OCI-LY1 (cell line): ENCODE results near the gene KRT24.

Experiments used
- H2AFZ ChIP-seq: fragments of 200-600 bp; sonication (generic), shearing (Covaris generic); 2 replicates; pipeline ENCODE4 v1.6.0; 2014; ENCODE audit warnings: antibody characterized with exemption, mild to moderate bottlenecking, low read length
- H3F3A ChIP-seq: fragments of 200-600 bp; sonication (generic), shearing (Covaris generic); 2 replicates; pipeline ENCODE4 v1.6.0; 2014; ENCODE audit warnings: mild to moderate bottlenecking, antibody characterized with exemption, low read length, moderate library complexity; ENCODE audit not compliant: insufficient read depth
- H3K27ac ChIP-seq: fragments of 200-600 bp; sonication (generic); 2 replicates; pipeline ENCODE4 v1.5.1; 2014; ENCODE audit warnings: low read length, mixed run types, mild to moderate bottlenecking, low read depth; ENCODE audit not compliant: poor library complexity, severe bottlenecking
- H3K27me3 ChIP-seq: fragments of 200-600 bp; sonication (generic); 2 replicates; pipeline ENCODE4 v1.6.0; 2014; ENCODE audit warnings: antibody characterized with exemption, mild to moderate bottlenecking, low read length, moderate library complexity; ENCODE audit not compliant: insufficient read depth
- H3K36me3 ChIP-seq: fragments of 200-600 bp; sonication (generic); 2 replicates; pipeline ENCODE4 v1.6.1; 2014; ENCODE audit warnings: mild to moderate bottlenecking, antibody characterized with exemption, low read length, moderate library complexity, mixed read lengths; ENCODE audit not compliant: insufficient read depth
- H3K4me1 ChIP-seq: fragments of 200-600 bp; sonication (generic); 2 replicates; pipeline ENCODE4 v1.5.1; 2014; ENCODE audit warnings: mild to moderate bottlenecking, low read length, moderate library complexity; ENCODE audit not compliant: insufficient read depth, severe bottlenecking
- H3K4me2 ChIP-seq: fragments of 200-600 bp; sonication (generic), shearing (Covaris generic); 2 replicates; pipeline ENCODE4 v1.6.1; 2014; ENCODE audit warnings: low read length
- H3K4me3 ChIP-seq: fragments of 200-600 bp; sonication (generic); 2 replicates; pipeline ENCODE4 v1.5.1; 2014; ENCODE audit warnings: low read length, low read depth, mild to moderate bottlenecking, mixed read lengths; ENCODE audit not compliant: poor library complexity, severe bottlenecking
- H3K79me2 ChIP-seq: fragments of 200-600 bp; shearing (Covaris generic); 2 replicates; pipeline ENCODE4 v1.6.1; 2016; ENCODE audit warnings: mixed run types, low read length, mixed read lengths; ENCODE audit not compliant: insufficient read depth
- H3K9ac ChIP-seq: fragments of 200-600 bp; sonication (generic), shearing (Covaris generic); 2 replicates; pipeline ENCODE4 v1.6.1; 2014; ENCODE audit warnings: mild to moderate bottlenecking, low read length, mixed read lengths
- H3K9me2 ChIP-seq: fragments of 200-600 bp; sonication (generic), shearing (Covaris generic); 2 replicates; pipeline ENCODE4 v1.6.1; 2014; ENCODE audit warnings: low read depth, mild to moderate bottlenecking, low read length, mixed read lengths
- H3K9me3 ChIP-seq: fragments of 200-600 bp; shearing (Covaris generic); 2 replicates; pipeline ENCODE4 v1.6.1; 2014; ENCODE audit warnings: low read length, mixed read lengths
- H4K20me1 ChIP-seq: fragments of 200-600 bp; sonication (generic), shearing (Covaris generic); 2 replicates; pipeline ENCODE4 v1.6.0; 2016; ENCODE audit warnings: mild to moderate bottlenecking, low read length; ENCODE audit not compliant: insufficient read depth
- EZH2 ChIP-seq: fragments of 200-600 bp; sonication (generic), shearing (Covaris generic); IDR thresholded peaks from 2 replicates; pipeline ENCODE4 v1.8.0; 2017; ENCODE audit warnings: borderline replicate concordance, mixed run types, mild to moderate bottlenecking, antibody characterized with exemption, low read length, moderate library complexity, mixed read lengths
- TF ChIP-seq, protein P1 (sequence below): fragments of 200-600 bp; sonication (generic), shearing (Covaris generic); IDR thresholded peaks from 2 replicates; pipeline ENCODE4 v1.5.1; 2017; ENCODE audit warnings: mild to moderate bottlenecking, antibody characterized with exemption, low read length, moderate library complexity, mixed read lengths

KRT24 gene

DNA sequence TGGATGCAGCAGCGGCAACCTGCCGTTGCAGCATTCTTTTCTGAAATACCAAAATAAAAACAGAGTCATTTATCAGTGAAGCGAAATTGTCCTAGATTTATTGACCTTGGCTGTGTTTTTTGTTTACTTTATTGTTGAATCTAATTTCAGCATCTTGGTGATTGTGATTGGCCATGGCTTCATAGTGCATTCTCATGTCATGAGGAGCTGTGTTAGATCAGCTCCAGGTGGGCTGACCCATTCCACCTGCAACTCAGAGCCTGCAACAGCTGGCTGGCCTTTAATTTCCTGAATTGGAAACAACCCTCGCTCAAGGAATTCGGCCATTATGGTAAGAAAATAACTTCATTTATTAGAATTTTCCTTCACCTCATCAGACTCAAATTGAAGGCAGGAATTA, 16.4 kb downstream of the KRT24 start:
- Histone ChIP-seq H3K4me3 (no peak overlapping the region), H3K4me1 (no peaks in the 10 kb centered on the region), H3K79me2 (no peaks in the 10 kb centered on the region), H3K36me3 (no peaks in the 10 kb centered on the region), H3K4me2 (no peak overlapping the region), H3K9me3 (no peaks in the 10 kb centered on the region), H3F3A (no peaks in the 10 kb centered on the region), H3K27ac (no peak overlapping the region), H4K20me1 (no peaks in the 10 kb centered on the region), H3K9ac (no peak overlapping the region), H2AFZ (no peak overlapping the region), H3K9me2 (no peaks in the 10 kb centered on the region), H3K27me3 (no peaks in the 10 kb centered on the region)
- TF ChIP-seq, protein P1, sequence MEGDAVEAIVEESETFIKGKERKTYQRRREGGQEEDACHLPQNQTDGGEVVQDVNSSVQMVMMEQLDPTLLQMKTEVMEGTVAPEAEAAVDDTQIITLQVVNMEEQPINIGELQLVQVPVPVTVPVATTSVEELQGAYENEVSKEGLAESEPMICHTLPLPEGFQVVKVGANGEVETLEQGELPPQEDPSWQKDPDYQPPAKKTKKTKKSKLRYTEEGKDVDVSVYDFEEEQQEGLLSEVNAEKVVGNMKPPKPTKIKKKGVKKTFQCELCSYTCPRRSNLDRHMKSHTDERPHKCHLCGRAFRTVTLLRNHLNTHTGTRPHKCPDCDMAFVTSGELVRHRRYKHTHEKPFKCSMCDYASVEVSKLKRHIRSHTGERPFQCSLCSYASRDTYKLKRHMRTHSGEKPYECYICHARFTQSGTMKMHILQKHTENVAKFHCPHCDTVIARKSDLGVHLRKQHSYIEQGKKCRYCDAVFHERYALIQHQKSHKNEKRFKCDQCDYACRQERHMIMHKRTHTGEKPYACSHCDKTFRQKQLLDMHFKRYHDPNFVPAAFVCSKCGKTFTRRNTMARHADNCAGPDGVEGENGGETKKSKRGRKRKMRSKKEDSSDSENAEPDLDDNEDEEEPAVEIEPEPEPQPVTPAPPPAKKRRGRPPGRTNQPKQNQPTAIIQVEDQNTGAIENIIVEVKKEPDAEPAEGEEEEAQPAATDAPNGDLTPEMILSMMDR = no peak
- TF ChIP-seq EZH2 = no peak

DNA sequence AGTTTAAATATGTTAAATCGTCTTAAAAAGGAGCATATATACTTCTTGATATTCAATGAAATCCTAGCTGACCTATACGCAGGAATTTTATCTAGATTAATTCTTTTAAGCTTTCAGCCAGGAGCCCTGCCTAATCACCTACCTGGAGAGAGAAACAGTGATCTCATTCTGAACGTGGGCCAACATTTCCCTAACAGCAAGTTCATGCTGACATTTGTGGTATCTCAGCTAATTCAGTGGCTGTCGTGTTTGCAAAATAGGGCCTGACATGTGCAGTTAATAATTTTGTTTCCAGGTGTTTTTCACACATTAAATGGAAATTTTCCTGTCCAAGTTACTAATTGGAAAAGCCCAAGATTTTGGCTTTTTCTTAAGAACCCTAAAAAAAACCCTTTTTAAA, 17.4 kb downstream of the KRT24 start:
- Histone ChIP-seq H3K4me2 (no peak overlapping the region), H3K27me3 (no peaks in the 10 kb centered on the region), H3F3A (no peaks in the 10 kb centered on the region), H3K4me1 (no peaks in the 10 kb centered on the region), H3K9me2 (no peaks in the 10 kb centered on the region), H3K27ac (no peak overlapping the region), H3K9me3 (no peaks in the 10 kb centered on the region), H4K20me1 (no peaks in the 10 kb centered on the region), H3K9ac (no peak overlapping the region), H3K79me2 (no peaks in the 10 kb centered on the region), H3K4me3 (no peak overlapping the region), H2AFZ (no peak overlapping the region), H3K36me3 (no peaks in the 10 kb centered on the region)
- TF ChIP-seq, protein P1 = no peak
- no peak for TF ChIP-seq EZH2

DNA sequence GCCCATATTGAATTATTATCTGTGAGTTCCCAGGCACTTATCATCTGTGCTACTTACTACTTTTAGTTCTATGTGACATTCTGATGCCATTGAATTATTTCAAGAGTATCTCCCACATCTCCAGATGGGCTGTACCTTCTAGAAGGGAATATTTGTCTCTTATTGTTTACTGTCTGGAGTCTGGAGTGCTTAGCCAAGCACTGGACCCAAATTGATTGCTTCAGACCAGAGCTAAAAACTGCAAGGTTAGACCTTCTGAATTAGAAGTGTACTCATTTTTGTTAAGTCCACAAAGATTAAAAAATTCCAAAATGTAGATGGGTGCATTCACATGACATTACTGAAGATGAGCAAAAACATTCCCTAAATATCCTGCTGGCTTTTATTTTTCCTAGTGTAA, 22.6 kb downstream of the KRT24 start:
- Histone ChIP-seq H3K27me3 (no peaks in the 10 kb centered on the region), H3K4me2 (no peak overlapping the region), H3K9me3 (no peaks in the 10 kb centered on the region), H2AFZ (no peak overlapping the region), H3K4me1 (no peaks in the 10 kb centered on the region), H3K4me3 (no peak overlapping the region), H3K36me3 (no peaks in the 10 kb centered on the region), H3K79me2 (no peaks in the 10 kb centered on the region), H3K9ac (no peak overlapping the region), H3K27ac (no peak overlapping the region), H4K20me1 (no peaks in the 10 kb centered on the region), H3F3A (no peaks in the 10 kb centered on the region), H3K9me2 (no peaks in the 10 kb centered on the region)
- TF ChIP-seq, protein P1 = no peak
- TF ChIP-seq EZH2 = no peak
